Thyroid gland (tissue), 4 donors: ENCODE data around the gene ASCL2. TPM values are rescaled to one million over a fixed set of nuclear protein-coding genes. Genes with fewer than 3 reads are reported as not detected.

Source experiments
- DNase-seq, 2 donors: peaks; one replicate each; pipeline ENCODE4 v3.0.0-alpha.2; 2019
- H3K27ac ChIP-seq, 3 donors: fragments of 200-600 bp; sonication (generic); 1 replicate in 2 of 3; 2 replicates in 1 of 3; pipeline ENCODE4 v1.5.1; 2016 to 2019; ENCODE audit warnings: mild to moderate bottlenecking in 1 of 3, moderate library complexity in 1 of 3
- H3K27me3 ChIP-seq: fragments of 200-600 bp; sonication (generic); one replicate; pipeline ENCODE4 v1.5.1; 2019
- H3K36me3 ChIP-seq, 2 donors: fragments of 200-600 bp; sonication (generic); one replicate each; pipeline ENCODE4 v1.5.1; 2016 to 2019
- H3K4me1 ChIP-seq, 2 donors: fragments of 200-600 bp; sonication (generic); one replicate each; pipeline ENCODE4 v1.5.1; 2017 to 2019
- H3K4me3 ChIP-seq, 3 donors: fragments of 200-600 bp; sonication (generic); replicated peaks in 1 of 3; 1 replicate in 2 of 3; 2 replicates in 1 of 3; pipeline ENCODE4 v1.5.1; 2016; ENCODE audit warnings: mild to moderate bottlenecking in 1 of 3
- H3K9me3 ChIP-seq: fragments of 200-600 bp; sonication (generic); one replicate; pipeline ENCODE4 v1.5.1; 2017
- CTCF ChIP-seq, 6 experiments: fragments of 200-600 bp in 3 of 6; fragments of 450-650 bp in 3 of 6; sonication (generic) in 3 of 6; IDR thresholded peaks; one replicate each; pipeline ENCODE4 v1.5.1; 2016 to 2019; ENCODE audit warnings: antibody characterized with exemption in 6 of 6, mild to moderate bottlenecking in 2 of 6, inconsistent platforms in 1 of 6, moderate library complexity in 1 of 6
- POLR2A ChIP-seq, 2 donors: fragments of 450-650 bp; IDR thresholded peaks; one replicate each; pipeline ENCODE4 v1.6.1; 2017; ENCODE audit warnings: antibody characterized with exemption in 2 of 2, mild to moderate bottlenecking in 2 of 2, moderate library complexity in 1 of 2
- WGBS, 2 donors: methylation state at CpG; one replicate each; pipeline ENCODE4 v1.1.5; 2017; 5-methylcytosine and 5-hydroxymethylcytosine counted together
- intact Hi-C: fragments of 100-400 bp; cut with DNase I; formaldehyde crosslinking; loops from one replicate; pipeline ENCODE4 v1.15.1; 2023
- total RNA-seq, 4 donors: library from RNA; depleted of rRNA; stranded (reverse); fragments of >200 nt; gene quantifications; one replicate each; pipeline ENCODE4 v1.2.3, GENCODE V29; 2016

The ASCL2 gene
- total RNA-seq, 4 donors from 2014 or later = 0.46 to 2.9 (median 0.66) TPM

DNA sequence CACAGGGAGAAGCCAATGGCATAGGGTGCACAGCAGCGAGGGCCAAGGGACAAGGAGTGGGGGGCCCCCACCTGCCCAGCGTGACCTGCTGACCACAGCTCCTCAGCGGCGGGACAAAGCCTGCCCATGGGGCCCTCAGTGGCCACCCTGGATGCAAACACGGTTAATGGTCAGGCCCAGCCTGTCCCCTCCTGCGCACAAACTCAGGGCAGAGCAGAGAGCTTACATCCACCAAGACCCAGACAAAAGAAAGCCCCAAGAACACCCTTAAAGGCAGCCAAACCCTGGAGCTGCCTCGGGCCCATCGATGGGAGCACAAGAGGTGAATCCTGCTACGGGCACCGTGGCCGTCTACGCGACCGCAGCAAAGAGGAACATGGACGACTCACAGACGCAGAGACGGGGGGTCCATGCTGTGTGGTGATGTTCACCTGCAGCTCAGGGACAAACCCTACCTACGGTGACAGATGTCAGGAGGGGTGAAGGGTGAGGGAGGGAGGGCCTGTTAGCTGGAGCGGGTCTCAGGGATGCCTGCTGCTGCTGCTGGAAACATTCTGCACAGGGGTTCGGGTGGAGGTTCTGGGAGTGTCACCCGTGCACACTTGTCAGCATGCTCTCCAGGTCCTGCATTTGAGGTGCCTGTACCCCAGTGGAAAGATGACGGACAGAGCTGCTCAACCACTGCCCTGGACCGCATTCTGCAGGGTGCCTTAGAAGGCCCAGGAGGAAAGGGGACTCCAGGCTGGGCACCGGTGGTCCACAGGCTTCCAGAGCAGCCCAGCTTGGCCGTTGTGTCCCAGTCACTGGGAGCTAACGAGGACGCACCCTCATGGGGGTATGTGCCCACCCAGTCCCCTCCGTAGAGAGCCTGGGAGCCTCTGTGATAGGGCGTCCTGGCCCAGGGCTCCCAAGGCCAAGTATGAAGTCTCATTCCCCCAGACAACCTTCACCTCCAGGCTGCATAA is 11.6 kb downstream of the ASCL2 start:
- intact Hi-C loops = no loop called here
- no peak for TF ChIP-seq CTCF (IDR thresholded peaks at IDR 0.05)
- TF ChIP-seq POLR2A (IDR thresholded peaks at IDR 0.05) = no peak
- no peak for DNase-seq

GRCh38 chr11:2256951-2257700 is 13.3 kb downstream of the ASCL2 start:
- WGBS, 2 donors = 57 to 62% methylated on average over 20 to 24 of the region's 31 CpGs
- Histone ChIP-seq H3K27me3 (no peaks in the 10 kb centered on the region), H3K4me1 (peaks cover 6 to 11% of the 10 kb centered on the region in 2 donors), H3K27ac (peak overlapping the region; percentile 31 to 80 (median 69)), H3K9me3 (no peaks in the 10 kb centered on the region), H3K4me3 (no peak overlapping the region), H3K36me3 (no peaks in the 10 kb centered on the region)
- peak; percentile 84 to 91 for DNase-seq
- TF ChIP-seq POLR2A (IDR thresholded peaks at IDR 0.05) (no peak), CTCF (IDR thresholded peaks at IDR 0.05) (no peak)
- intact Hi-C loops = no loop called here

More for the DNA sequence above, 11.6 kb downstream of the ASCL2 start:
- no peaks in the 10 kb centered on the region for H3K9me3 ChIP-seq
- no peak overlapping the region for H3K4me3 ChIP-seq
- H3K27me3 ChIP-seq = no peaks in the 10 kb centered on the region
- WGBS, 2 donors = 90 to 95% methylated on average over 27 of the region's 29 CpGs
- H3K36me3 ChIP-seq = no peaks in the 10 kb centered on the region
- H3K4me1 ChIP-seq = peaks cover 6 to 11% of the 10 kb centered on the region in 2 donors
- no peak overlapping the region for H3K27ac ChIP-seq

- no peaks in the 10 kb centered on the region for H3K36me3 ChIP-seq
- WGBS, 2 donors = 86 to 90% methylated on average over 13 of the region's 14 CpGs
- no peaks in the 10 kb centered on the region for H3K9me3 ChIP-seq
- H3K4me3 ChIP-seq = no peak overlapping the region
- H3K27me3 ChIP-seq = no peaks in the 10 kb centered on the region
- peaks cover 6 to 11% of the 10 kb centered on the region in 2 donors for H3K4me1 ChIP-seq
- TF ChIP-seq CTCF (IDR thresholded peaks at IDR 0.05) = no peak
- no peak for TF ChIP-seq POLR2A (IDR thresholded peaks at IDR 0.05)
- DNase-seq = no peak
- intact Hi-C loops = no loop called here
- peak overlapping the region in 1 of 3 donors; percentile 80 for H3K27ac ChIP-seq
These were observed 14.0 kb downstream of the ASCL2 start for GRCh38 chr11:2256293-2256913.

DNA sequence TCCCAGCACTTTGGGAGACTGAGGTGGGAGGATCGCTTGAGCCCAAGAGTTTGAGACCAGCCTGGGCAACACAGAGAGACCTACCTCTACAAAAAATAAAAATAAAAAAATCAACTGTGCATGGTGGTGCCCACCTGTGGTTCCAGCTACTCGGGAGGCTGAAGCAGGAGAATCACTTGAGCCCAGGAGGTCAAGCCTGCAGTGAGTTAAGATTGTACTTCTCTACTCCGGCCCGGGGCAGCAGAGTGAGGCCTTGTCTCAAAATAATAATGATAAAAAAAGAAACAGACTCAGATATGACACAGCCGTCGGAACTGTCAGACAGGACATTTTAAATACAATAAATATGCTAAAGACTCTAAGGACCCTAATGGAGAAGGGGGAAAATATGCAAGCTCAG is 18.4 kb downstream of the ASCL2 start:
- Histone ChIP-seq H3K36me3 (no peaks in the 10 kb centered on the region), H3K9me3 (no peaks in the 10 kb centered on the region), H3K27ac (no peak overlapping the region), H3K4me1 (peaks cover 2 to 5% of the 10 kb centered on the region in 2 donors), H3K27me3 (no peaks in the 10 kb centered on the region), H3K4me3 (no peak overlapping the region)
- 96 to 97% methylated on average over 6 of the region's 6 CpGs for WGBS, 2 donors
- TF ChIP-seq POLR2A (IDR thresholded peaks at IDR 0.05) (no peak), CTCF (IDR thresholded peaks at IDR 0.05) (no peak)
- intact Hi-C loops = no loop called here
- DNase-seq = no peak
